Ishikawa (cell line): Measurements from ENCODE around the gene NPAS1.

Experiments
- CEBPB ChIP-seq: IDR thresholded peaks from 2 replicates; pipeline ENCODE4 v1.6.1; 2012
- CREB1 ChIP-seq: IDR thresholded peaks from 2 replicates; pipeline ENCODE4 v1.6.1; 2012; ENCODE audit warnings: low read depth
- EGR1 ChIP-seq: IDR thresholded peaks from 2 replicates; pipeline ENCODE4 v1.6.1; 2012
- EP300 ChIP-seq: IDR thresholded peaks from 2 replicates; pipeline ENCODE4 v1.6.1; 2012; ENCODE audit warnings: borderline replicate concordance
- FOXM1 ChIP-seq: IDR thresholded peaks from 2 replicates; pipeline ENCODE4 v1.6.1; 2012; ENCODE audit warnings: low read depth, borderline replicate concordance
- MAX ChIP-seq: IDR thresholded peaks from 2 replicates; pipeline ENCODE4 v1.6.1; 2012
- NFIC ChIP-seq: IDR thresholded peaks from 2 replicates; pipeline ENCODE4 v1.6.1; 2012
- RAD21 ChIP-seq: IDR thresholded peaks from 2 replicates; pipeline ENCODE4 v1.6.1; 2012; ENCODE audit warnings: low read depth
- REST ChIP-seq: IDR thresholded peaks from 2 replicates; pipeline ENCODE4 v1.6.1; 2012; ENCODE audit warnings: low read depth, mild to moderate bottlenecking
- TAF1 ChIP-seq: IDR thresholded peaks from 2 replicates; pipeline ENCODE4 v1.6.1; 2012; ENCODE audit warnings: low read depth, mild to moderate bottlenecking
- TCF12 ChIP-seq: IDR thresholded peaks from 2 replicates; pipeline ENCODE4 v1.6.1; 2012; ENCODE audit warnings: low read depth
- TEAD4 ChIP-seq: IDR thresholded peaks from 2 replicates; pipeline ENCODE4 v1.6.1; 2012
- USF1 ChIP-seq: IDR thresholded peaks from 2 replicates; pipeline ENCODE4 v1.6.1; 2012
- YY1 ChIP-seq: IDR thresholded peaks from 2 replicates; pipeline ENCODE4 v1.6.1; 2012; ENCODE audit warnings: low read depth
- ZBTB7A ChIP-seq: IDR thresholded peaks from 2 replicates; pipeline ENCODE4 v1.6.1; 2012; ENCODE audit warnings: low read depth

The NPAS1 gene

GRCh38 chr19:47019431-47020041 lies at the start of gene NPAS1:
Gene NPAS1, plus strand, starts transcription at chr19:47019837. Its CDS starts 1,211 bp downstream, at chr19:47021048.
- TF ChIP-seq EGR1: no peak
- TF ChIP-seq ZBTB7A: peak; percentile 90

- no peak for TF ChIP-seq CEBPB
- TF ChIP-seq FOXM1: no peak
These were observed 48.8 kb upstream of the NPAS1 start for GRCh38 chr19:46970815-46971214.

GRCh38 chr19:46972311-46972710 lies 47.3 kb upstream of the NPAS1 start:
- TF ChIP-seq EGR1 (no peak), TCF12 (no peak), TAF1 (no peak), USF1 (no peak), EP300 (no peak), NFIC (no peak), MAX (no peak), RAD21 (no peak), YY1 (no peak), CREB1 (no peak), FOXM1 (no peak), TEAD4 (no peak)

- TF ChIP-seq USF1: no peak
- no peak for TF ChIP-seq CEBPB
These were observed 45.5 kb upstream of the NPAS1 start for GRCh38 chr19:46974181-46974580.

GRCh38 chr19:46975011-46975924 lies 44.4 kb upstream of the NPAS1 start:
- TF ChIP-seq FOXM1: no peak
- no peak for TF ChIP-seq TAF1
- TF ChIP-seq MAX: no peak
- TF ChIP-seq USF1: no peak
- no peak for TF ChIP-seq CEBPB
- no peak for TF ChIP-seq EP300
- no peak for TF ChIP-seq EGR1
- TF ChIP-seq CREB1: no peak
- no peak for TF ChIP-seq ZBTB7A
- TF ChIP-seq TEAD4: no peak
- TF ChIP-seq YY1: no peak

- peak; percentile 63 for TF ChIP-seq EP300
- TF ChIP-seq TEAD4: peak; percentile 96
- TF ChIP-seq TCF12: no peak; the same call in 1 of the 2 replicates
- peak; percentile 27; the same call in 1 of the 2 replicates for TF ChIP-seq MAX
- peak; percentile 22; the same call in 1 of the 2 replicates for TF ChIP-seq FOXM1
- TF ChIP-seq EGR1: no peak
- no peak for TF ChIP-seq REST
- no peak; the same call in 1 of the 2 replicates for TF ChIP-seq RAD21
- TF ChIP-seq CREB1: no peak
- peak; percentile 24; the same call in 1 of the 2 replicates for TF ChIP-seq USF1
- peak; percentile 82 for TF ChIP-seq NFIC
- no peak for TF ChIP-seq TAF1
- no peak for TF ChIP-seq YY1
- no peak for TF ChIP-seq ZBTB7A
- 0 out of 2 replicates have a peak, but pooled peaks have one; percentile 2 for TF ChIP-seq CEBPB
These were observed 43.5 kb upstream of the NPAS1 start for GRCh38 chr19:46975925-46976782.
